HG03342 (cell line): Measurements from ENCODE around the gene GLI3.
A peak's percentile ranks its signal among the peaks of the same experiment; 100 is the strongest.

Experiments
- ATAC-seq: cut with Tn5 transposase; IDR thresholded peaks from one replicate; pipeline ENCODE4 v1.9.1; 2021; ENCODE audit warnings: mild to moderate bottlenecking, moderate library complexity; ENCODE audit not compliant: unreplicated experiment

The GLI3 gene

DNA sequence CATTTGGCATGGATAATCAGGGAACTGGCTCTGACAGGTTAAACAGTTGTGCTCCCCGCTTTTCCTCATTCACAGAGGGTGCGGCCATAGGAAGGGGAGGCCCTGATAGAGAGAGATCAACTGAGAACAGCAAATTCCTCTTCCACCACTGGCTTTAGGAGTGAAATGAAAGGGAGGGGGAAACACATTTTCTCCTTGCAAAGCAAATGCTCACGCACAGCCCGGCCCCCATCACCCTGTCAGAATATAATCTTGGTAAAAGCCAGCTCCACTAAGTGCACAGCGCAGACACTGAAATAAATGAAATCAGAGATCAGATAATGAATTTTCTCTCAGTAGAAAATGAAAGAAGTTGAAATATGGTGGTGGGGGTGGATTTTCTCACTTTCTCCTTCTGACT is 187.2 kb downstream of the GLI3 start:
- ATAC-seq = no peak

DNA sequence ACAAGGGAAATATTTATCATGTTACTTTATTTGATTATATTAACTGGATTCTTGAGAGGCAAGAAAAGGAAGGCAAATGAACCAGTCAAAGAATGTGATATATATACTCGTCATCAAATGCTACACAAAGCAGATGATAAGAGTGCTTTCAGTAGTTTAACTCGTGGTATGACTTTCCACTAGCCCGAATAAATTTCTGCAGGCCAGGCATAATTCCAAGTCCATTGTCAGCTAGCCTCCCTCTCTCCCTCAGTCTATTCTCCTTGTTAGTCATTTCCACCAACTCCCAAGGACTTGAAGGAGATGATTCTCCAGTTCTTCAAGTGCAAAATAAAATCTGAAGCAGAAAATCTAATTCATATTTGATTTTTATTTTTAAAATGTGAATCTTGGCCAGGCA is 190.5 kb downstream of the GLI3 start:
- no peak for ATAC-seq

DNA sequence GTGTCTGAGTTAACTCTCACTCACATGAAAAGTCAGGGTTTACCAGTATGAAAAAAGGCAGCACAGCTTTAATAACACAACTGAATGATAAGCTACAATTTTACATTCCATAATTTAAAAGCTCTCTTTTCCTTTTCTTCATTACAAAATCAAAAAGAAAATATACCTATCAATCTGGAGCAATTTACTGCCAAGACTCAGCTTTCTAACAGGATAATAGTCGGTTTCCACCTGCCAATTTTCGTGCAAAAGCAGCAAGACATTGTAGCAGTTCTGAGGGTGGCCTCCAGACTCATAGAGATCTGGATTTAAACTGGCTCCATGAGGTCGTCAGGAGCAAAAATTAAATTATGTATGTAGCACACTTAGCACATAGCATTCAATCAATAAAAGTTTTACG is 191.0 kb downstream of the GLI3 start:
- no peak for ATAC-seq

DNA sequence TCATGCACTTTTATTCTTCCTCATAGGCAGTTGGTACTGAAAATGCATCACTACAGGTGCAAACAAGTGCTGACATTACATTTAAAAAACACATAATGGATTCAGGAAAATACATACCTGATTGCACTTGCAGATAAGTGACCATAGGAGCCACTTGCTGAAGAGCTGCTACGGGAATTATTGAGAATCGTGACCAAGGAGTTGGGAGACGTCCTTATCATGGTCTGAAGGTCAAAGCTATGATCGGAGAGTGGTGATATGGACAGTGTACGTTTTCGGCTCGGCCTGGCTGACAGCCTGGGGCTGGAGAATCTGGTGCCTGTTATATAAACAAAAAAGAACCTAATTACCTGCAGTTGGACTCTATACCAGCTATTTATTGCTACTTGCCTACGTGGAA is 197.1 kb downstream of the GLI3 start:
- no peak for ATAC-seq

DNA sequence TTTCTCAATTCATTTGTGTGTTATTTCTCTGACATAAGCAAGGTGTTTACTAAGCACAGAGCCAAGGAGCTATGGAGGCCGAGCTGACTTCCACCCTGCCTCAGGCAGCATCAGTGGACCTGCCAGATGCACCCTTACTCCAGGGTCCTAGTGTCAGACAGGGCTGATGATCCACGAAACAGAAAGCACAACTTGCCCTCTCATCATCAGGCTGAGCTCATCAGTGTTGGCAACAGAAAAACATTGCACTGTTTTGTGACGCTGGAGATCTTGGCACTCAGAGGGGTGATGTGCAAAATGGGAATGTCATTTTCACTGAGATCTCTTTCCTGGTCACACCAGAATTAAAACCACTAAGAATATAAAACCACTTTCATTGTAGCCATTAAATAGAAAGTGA is 201.8 kb downstream of the GLI3 start:
- ATAC-seq = no peak

GRCh38 chr7:42033480-42033879 is 203.5 kb downstream of the GLI3 start:
- no peak for ATAC-seq

DNA sequence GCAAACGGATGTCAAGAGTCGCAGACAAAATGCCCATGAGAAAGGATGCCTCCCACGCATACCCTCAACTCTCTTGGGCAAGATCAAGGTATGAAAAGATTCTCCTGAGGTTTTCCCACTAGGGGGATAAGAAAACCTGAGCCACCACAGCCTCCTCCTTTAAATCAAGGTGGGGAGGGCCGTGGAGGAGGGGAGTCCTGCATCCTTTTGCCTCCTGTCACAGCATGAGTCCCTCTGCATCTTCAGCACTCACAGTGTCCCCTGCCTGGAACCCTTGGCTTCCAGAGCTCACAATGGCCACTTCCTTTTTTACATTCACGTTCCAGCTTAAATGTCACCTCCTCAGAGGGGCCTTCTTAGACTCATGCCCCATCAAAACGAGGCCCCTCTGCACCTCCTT is 207.6 kb downstream of the GLI3 start:
- no peak for ATAC-seq

GRCh38 chr7:42027521-42027920 is 209.5 kb downstream of the GLI3 start:
- ATAC-seq = no peak

GRCh38 chr7:42026622-42027197 is 210.3 kb downstream of the GLI3 start:
- ATAC-seq = no peak

DNA sequence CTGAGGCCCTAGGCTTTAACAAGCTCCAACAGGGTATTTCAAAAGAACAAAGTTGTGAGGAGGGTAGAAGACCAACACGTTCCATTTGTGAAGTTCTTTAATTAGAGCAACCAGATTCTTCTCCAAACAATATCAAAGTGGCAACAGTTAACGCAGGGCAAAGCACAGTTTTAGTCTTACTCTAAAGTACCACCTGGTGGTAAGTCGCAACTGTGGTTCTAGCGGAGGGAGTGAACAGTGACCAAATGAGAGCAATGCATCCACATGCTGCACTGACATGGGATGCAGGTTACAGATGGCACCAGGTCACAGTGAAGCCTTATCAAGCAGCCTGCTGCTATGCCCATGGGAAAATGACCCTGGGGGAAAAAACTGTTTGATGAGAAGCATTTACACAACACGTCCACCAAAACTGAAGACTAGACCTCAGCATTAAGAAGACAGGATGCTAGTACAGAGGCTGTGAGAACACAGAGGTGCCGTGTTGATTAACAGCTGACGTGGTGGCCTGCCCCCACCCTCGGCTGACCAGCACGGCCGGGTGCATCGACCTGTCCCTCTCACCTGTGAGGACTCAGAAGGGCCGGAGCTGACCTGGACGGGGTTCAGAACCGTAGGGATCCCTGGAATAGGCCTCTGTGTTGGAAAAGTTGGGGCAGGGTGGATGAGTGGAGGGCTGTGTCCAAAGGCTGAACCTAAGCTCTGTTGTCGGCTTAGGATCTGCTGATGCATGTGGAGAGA is 211.2 kb downstream of the GLI3 start:
- no peak for ATAC-seq

DNA sequence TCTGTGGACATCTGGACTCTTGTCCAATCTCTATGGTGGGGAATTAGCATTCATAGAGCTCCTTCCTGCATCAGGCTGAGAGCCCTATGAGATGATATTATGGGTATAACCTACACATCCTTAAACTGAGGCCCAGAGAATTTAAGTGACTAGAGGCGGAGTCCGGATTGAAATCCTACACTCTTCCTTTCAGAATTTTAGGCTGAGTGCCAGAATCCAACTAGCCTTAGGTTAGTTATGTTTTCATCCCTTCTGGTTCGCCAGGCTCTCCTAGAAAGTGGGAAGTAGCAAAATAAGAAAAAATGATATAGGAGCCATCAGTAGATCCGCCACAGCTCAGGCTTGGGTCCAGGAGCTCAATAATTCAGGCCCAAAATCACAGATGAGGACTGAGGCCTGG is 212.5 kb downstream of the GLI3 start:
- no peak for ATAC-seq

DNA sequence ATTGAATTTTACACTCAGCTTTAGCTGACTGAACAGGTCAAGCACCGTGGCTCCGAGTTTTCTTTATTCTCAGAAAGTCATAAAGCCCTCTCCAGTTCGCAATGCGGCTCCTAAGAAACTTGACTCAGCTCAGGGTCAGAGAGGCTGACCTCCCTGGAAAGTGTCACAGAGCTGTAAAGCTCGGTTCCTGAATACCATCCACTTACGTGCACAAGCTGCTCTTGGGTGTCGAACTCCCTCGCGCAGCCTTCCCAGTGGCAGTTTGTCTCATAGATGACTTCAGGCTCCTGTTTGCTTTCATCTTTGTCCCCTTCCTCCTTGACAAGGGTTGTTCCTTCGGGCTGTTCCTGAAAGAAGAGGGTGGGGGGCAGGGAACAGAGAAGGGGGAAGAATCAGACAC is 213.7 kb downstream of the GLI3 start:
- ATAC-seq = no peak

- no peak for ATAC-seq
Observed at GRCh38 chr7:42022791-42023190, 214.2 kb downstream of the GLI3 start.

GRCh38 chr7:42022056-42022455 is 215.0 kb downstream of the GLI3 start:
- no peak for ATAC-seq

DNA sequence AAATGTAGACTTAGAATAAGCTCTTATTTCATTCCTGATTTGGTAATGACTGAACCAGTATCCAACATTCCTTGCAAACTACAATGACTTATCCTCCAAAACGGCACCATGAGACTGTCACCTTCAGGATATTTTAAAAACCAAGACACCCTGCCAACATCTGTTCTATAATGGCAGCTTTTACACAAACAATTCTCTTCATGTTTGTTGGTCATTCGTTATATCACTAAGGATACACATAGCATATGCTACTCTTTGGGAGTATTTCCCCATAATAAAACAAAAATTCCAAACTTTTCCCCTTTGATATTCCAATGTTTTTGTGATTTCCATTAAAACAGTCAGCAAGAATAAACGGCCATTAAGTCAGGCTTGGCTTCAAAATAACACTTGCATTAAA is 215.4 kb downstream of the GLI3 start:
- ATAC-seq = no peak

DNA sequence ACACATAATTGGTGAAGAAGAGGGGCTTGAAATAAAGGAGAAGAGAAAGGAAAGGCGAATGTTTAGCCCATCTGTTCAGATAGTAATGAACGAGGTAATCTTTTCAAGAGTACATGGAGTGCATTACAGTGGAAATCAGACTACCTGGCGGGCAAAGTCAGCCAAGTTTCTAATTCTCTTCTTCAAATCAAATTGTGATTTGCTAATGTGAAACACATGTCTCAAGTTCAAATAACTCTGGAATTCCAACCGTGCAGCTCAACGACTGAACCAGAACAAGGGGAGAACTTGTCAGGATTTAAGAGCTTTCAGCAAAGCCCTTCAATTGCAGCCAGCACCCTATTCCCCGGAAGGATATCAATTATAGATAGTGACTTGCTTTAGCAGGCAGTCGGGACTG is 216.9 kb downstream of the GLI3 start:
- no peak for ATAC-seq

GRCh38 chr7:42017349-42017986 is 219.5 kb downstream of the GLI3 start:
- no peak for ATAC-seq

DNA sequence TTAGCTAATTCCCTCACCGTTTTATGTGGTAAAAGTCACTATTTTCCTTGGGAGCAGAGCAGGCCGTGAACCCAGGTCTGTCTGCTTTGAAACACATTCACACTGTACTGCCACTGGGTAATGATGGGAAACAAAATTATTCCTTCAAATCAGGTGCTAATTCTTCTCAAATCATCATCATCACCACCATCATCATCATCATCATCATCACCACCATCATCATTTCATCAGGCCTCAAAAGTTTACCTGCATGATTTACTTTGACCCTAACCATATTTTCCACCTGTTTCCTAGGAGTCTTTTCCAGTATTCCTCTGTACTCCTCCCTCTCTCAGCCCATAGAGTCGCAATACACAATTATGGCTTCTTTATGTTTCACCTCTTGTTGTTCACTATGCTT is 220.5 kb downstream of the GLI3 start:
- ATAC-seq = no peak

DNA sequence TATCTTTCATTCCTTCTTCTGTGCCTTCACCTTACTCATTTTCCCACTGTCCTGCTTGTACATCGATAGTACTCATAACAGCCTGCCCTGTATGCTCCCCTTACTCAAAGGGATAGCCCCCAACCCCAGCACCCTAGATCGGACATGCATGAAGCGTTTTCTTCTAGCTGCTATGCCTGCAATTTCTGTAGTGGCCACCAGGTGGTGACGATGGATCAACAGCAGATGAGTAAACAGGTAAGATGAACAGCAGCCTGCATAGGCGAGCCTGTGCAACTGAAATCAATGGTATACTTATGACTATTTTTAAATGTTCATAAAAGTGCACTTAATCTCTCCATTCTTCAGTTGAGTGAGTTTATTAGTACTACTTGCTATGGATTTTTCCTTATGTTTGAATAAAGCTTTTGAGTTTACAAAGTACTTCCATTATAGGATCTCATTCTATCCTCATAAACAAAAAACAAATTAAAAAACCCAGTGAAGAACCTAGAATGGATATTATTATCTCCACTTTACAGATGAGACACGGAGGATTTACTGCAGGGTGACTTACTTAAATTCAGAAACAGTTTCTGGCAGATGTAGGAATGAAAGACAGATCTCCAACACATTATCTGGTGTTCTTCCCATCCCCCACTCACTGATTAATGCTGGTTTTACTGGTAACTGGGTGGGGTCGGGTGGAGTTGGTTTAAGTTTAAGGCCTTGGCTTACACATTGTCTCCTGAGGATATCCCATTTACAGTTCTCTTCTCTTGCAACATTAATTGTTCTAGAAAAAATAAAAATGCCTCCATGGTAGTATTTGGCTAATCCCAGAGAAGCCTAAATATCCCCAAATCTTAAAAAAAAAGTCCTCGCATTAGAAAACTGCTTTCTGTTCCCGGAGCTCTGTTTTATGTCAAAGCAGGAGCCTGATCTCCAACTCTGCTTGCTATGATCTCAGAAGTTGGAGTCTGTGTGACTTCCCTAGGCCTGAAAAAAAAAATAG is 222.1 kb downstream of the GLI3 start:
- peak; percentile 64 for ATAC-seq

GRCh38 chr7:42012786-42013360 is 224.1 kb downstream of the GLI3 start:
- no peak for ATAC-seq

DNA sequence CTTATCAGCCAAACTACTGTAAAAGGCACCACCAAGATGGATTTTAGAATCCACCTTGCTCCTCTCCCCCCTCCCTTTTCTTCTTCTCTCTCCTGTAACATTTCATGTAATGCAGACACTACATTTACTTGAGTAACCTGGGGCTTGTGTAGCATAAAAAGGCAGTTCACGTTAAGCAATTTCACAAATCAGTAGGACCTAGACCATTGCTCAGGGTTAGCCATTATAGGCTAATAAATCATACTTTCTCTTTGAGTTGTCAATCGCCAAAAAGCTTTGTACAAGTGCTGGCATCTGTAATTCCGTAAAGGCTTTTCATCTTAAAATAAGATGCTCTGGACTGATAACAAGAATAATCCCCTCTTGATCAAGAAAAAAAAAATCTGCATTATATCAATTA is 224.7 kb downstream of the GLI3 start:
- ATAC-seq = no peak
